ENCODE measurements around the gene TMEM117. TPM values are rescaled to one million over a fixed set of nuclear protein-coding genes. Genes with fewer than 3 reads are reported as not detected.

Gene TMEM117
- 3.0 and 7.2 TPM in 2 replicates for total RNA-seq

GRCh38 chr12:43835656-43836474 lies at the start of gene TMEM117:
Gene TMEM117, plus strand, starts transcription at chr12:43836081.

DNA sequence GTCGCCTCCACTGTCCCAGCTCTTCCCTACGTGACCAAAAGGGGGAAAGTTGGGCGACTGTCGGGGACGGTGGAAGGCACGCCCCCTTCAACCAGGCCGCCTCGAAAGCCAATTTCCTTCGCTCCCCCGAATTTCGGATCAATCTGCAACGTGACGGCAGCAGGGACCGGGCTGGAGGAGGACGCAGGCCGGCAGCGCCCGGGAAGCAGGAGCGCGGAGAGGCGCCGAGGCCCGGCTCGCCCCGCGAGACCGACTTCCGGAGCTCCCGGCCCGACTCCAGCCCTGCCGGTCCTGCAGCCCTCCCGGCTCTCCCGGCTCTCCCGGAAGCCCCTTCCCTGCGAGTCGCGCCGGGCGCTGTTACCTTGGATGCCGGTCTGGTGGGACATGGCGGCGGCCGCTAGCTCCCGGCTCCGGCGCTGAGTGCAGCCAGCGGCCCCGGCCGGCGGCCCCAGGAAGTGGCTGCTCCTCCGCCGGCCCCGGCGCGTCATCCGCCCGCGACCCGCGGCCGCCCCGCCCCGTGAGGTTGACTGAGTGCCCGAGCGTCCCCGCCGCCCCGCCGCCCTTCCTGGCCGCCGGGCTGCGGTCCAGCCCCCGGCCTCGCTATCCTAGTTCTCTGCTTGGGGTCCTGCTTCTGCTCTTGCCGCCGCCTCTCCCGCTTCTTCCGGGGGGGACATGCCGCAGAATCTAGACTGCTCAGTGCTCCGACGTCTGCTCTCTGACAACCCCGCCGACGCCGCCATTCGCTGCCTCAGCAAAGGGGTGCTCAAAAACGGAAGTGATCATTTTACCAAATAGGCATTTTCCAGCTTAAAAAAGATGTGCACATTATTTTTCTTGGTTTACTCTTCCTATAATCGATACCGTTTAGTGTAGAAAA lies 29.8 kb upstream of the TMEM117 start, which contains the start of gene TWF1:
TWF1 (minus strand) TSS at position 458 of the 877 bp plus-strand sequence; CDS start at position 386, 72 bp downstream.

Other genes with a start within 250 kb of the TMEM117 start
- gene PUS7L, start 77.3 kb upstream of the TMEM117 start, total RNA-seq: 9.7 and 14.3 TPM in 2 replicates
- 14.9 and 21.5 TPM in 2 replicates for gene IRAK4, start 77.1 kb upstream of the TMEM117 start, total RNA-seq
- 111 and 146 TPM in 2 replicates for gene TWF1, start 29.8 kb upstream of the TMEM117 start, total RNA-seq

Measured in bronchus fibroblast of lung (primary cell).